Esophagus muscularis mucosa (tissue), 4 donors: Measurements from ENCODE around the gene LITAF.

Source experiments
- CTCF ChIP-seq, 3 experiments: fragments of 200-600 bp in 2 of 3; fragments of 450-650 bp in 1 of 3; sonication (generic) in 2 of 3; IDR thresholded peaks; one replicate each; pipeline ENCODE4 v1.5.1; 2017 to 2019; ENCODE audit warnings: antibody characterized with exemption in 3 of 3, mild to moderate bottlenecking in 2 of 3, moderate library complexity in 1 of 3
- EP300 ChIP-seq: sonication (generic); formaldehyde crosslinking; IDR thresholded peaks from one replicate; pipeline ENCODE4 v1.6.1; 2017; ENCODE audit warnings: antibody characterized with exemption
- POLR2A ChIP-seq: fragments of 450-650 bp; IDR thresholded peaks from one replicate; pipeline ENCODE4 v1.6.1; 2017; ENCODE audit warnings: antibody characterized with exemption, moderate library complexity, mild to moderate bottlenecking, low read depth
- POLR2AphosphoS5 ChIP-seq, 2 donors: sonication (generic); formaldehyde crosslinking; IDR thresholded peaks; one replicate each; pipeline ENCODE4 v1.6.1; 2017; ENCODE audit warnings: antibody characterized with exemption in 2 of 2

- TF ChIP-seq CTCF (IDR thresholded peaks at IDR 0.05): no peak
- no peak for TF ChIP-seq POLR2A
- TF ChIP-seq POLR2AphosphoS5 (IDR thresholded peaks at IDR 0.05): no peak
- no peak for TF ChIP-seq EP300
Measured at GRCh38 chr16:11535494-11535893, 51.2 kb downstream of the LITAF start.
